ENCODE results near the gene BAIAP3. TPM values are rescaled to one million over a fixed set of nuclear protein-coding genes. Genes with fewer than 3 reads are reported as not detected.

Gene BAIAP3
- total and polyA plus RNA-seq, 2 of the 4 experiments (the other 2 are of a cell fraction): 0.36 to 0.65 TPM

DNA sequence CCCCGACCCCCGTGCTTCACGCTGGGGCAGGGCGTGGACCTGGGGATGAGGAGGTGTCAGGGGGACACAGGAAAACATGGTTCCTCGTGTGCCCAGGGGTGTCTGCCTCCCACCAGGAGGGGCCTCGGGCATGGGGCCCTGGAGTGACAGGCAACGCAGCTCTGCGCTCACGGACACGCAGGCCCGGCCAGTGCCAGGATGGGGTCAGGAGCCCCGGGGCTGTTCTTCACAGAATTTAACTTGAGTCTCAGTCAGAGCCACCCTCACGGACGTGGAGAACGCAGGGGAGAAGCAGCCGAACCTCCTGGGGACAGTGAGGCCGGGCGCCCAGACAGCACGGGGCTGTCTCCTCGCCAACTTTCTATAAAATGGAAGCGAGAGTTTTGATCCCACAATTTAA is 64.3 kb downstream of the BAIAP3 start:
- H3K36me3 ChIP-seq (ENCODE audit: control insufficient read depth, insufficient read depth, low read length): peaks cover 45% of the 10 kb centered on the region
- H4K91ac ChIP-seq (ENCODE audit: insufficient read depth, low read depth, low read length): no peak overlapping the region
- H2AK5ac ChIP-seq (ENCODE audit: low read depth, low read length): no peak overlapping the region
- in situ Hi-C loops (cut with MboI; ENCODE audit: low sequenced_read_pairs): no loop called here
- TF ChIP-seq POLR2A (IDR thresholded peaks at IDR 0.05; ENCODE audit: low read depth, low read length): no peak
- TF ChIP-seq BHLHE40 (IDR thresholded peaks at IDR 0.05; ENCODE audit: low read depth, low read length): no peak
- no peak for TF ChIP-seq FOS (IDR thresholded peaks at IDR 0.05; ENCODE audit: low read depth, low read length)
- TF ChIP-seq MAZ (IDR thresholded peaks at IDR 0.05; ENCODE audit: borderline replicate concordance, low read depth, low read length): no peak
- TF ChIP-seq, protein P1, sequence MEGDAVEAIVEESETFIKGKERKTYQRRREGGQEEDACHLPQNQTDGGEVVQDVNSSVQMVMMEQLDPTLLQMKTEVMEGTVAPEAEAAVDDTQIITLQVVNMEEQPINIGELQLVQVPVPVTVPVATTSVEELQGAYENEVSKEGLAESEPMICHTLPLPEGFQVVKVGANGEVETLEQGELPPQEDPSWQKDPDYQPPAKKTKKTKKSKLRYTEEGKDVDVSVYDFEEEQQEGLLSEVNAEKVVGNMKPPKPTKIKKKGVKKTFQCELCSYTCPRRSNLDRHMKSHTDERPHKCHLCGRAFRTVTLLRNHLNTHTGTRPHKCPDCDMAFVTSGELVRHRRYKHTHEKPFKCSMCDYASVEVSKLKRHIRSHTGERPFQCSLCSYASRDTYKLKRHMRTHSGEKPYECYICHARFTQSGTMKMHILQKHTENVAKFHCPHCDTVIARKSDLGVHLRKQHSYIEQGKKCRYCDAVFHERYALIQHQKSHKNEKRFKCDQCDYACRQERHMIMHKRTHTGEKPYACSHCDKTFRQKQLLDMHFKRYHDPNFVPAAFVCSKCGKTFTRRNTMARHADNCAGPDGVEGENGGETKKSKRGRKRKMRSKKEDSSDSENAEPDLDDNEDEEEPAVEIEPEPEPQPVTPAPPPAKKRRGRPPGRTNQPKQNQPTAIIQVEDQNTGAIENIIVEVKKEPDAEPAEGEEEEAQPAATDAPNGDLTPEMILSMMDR (conservative IDR thresholded peaks at IDR 0.05; ENCODE audit: low read depth, low read length): no peak
- TF ChIP-seq CEBPB (IDR thresholded peaks at IDR 0.05; ENCODE audit: low read depth, low read length): no peak
- TF ChIP-seq RCOR1 (IDR thresholded peaks at IDR 0.05; ENCODE audit: insufficient replicate concordance, low read length): no peak
- no peak for TF ChIP-seq MAFK (IDR thresholded peaks at IDR 0.05; ENCODE audit: low read depth, low read length)
- no peak for TF ChIP-seq RFX5 (IDR thresholded peaks at IDR 0.05; ENCODE audit: low read depth, low read length)
- no peak for TF ChIP-seq SMC3 (IDR thresholded peaks at IDR 0.05; ENCODE audit: low read depth, low read length)
- no peak for TF ChIP-seq CHD1 (IDR thresholded peaks at IDR 0.05; ENCODE audit: low read depth, low read length)
- no peak for TF ChIP-seq NFE2L2 (IDR thresholded peaks at IDR 0.05; ENCODE audit: low read depth, low read length)
- no peak for TF ChIP-seq MXI1 (IDR thresholded peaks at IDR 0.05; ENCODE audit: borderline replicate concordance, low read depth, low read length)
- TF ChIP-seq, protein P2, sequence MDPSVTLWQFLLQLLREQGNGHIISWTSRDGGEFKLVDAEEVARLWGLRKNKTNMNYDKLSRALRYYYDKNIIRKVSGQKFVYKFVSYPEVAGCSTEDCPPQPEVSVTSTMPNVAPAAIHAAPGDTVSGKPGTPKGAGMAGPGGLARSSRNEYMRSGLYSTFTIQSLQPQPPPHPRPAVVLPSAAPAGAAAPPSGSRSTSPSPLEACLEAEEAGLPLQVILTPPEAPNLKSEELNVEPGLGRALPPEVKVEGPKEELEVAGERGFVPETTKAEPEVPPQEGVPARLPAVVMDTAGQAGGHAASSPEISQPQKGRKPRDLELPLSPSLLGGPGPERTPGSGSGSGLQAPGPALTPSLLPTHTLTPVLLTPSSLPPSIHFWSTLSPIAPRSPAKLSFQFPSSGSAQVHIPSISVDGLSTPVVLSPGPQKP (IDR thresholded peaks at IDR 0.05; ENCODE audit: borderline replicate concordance, low read depth, low read length): no peak
- TF ChIP-seq, protein P3, sequence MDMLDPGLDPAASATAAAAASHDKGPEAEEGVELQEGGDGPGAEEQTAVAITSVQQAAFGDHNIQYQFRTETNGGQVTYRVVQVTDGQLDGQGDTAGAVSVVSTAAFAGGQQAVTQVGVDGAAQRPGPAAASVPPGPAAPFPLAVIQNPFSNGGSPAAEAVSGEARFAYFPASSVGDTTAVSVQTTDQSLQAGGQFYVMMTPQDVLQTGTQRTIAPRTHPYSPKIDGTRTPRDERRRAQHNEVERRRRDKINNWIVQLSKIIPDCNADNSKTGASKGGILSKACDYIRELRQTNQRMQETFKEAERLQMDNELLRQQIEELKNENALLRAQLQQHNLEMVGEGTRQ (IDR thresholded peaks at IDR 0.05; ENCODE audit: low read depth, low read length): no peak
- no peak for TF ChIP-seq RAD21 (IDR thresholded peaks at IDR 0.05; ENCODE audit: low read length)
- H3K4ac ChIP-seq (ENCODE audit: low read depth, low read length): no peak overlapping the region
- H4K8ac ChIP-seq (ENCODE audit: low read depth in 2 of 2, low read length in 2 of 2): no peak overlapping the region
- WGBS, 2 experiments (ENCODE audit: extremely low coverage in 2 of 2, insufficient read length in 1 of 2): 33% methylated on average over 1 of the region's 21 CpGs; no CpG with 5 or more reads in 1 of the 2 experiments
- POLR2A ChIA-PET (ENCODE audit: unreplicated experiment): no interaction called here
- no peaks in the 10 kb centered on the region for H3K79me1 ChIP-seq (ENCODE audit: low read depth in 1 of 2, low read length in 2 of 2)
- dilution Hi-C loops (cut with HindIII; ENCODE audit: low sequenced_read_pairs, unreplicated experiment): no loop called here
- no peaks in the 10 kb centered on the region for H3K4me1 ChIP-seq (ENCODE audit: control insufficient read depth, insufficient read depth, low read length)
- H3K9me3 ChIP-seq (ENCODE audit: control insufficient read depth, insufficient read depth, low read length): no peaks in the 10 kb centered on the region
- no peak overlapping the region for H2BK5ac ChIP-seq (ENCODE audit: low read depth, low read length, poor library complexity, severe bottlenecking)
- H4K5ac ChIP-seq (ENCODE audit: low read depth, low read length): no peak overlapping the region
- no peak overlapping the region for H3K56ac ChIP-seq (ENCODE audit: extremely low read depth, insufficient read depth, low read length)
- intact Hi-C loops (cut with micrococcal nuclease): no loop called here
- no peaks in the 10 kb centered on the region for H4K20me1 ChIP-seq (ENCODE audit: insufficient read depth, low read length)
- no peak overlapping the region for H3K14ac ChIP-seq (replicated peaks; ENCODE audit: low read depth, low read length)
- no peak overlapping the region for H3K9ac ChIP-seq (ENCODE audit: low read depth, low read length)
- BruUV-seq (replicated peaks): no TSS peak
- no peaks in the 10 kb centered on the region for H3K9me1 ChIP-seq (ENCODE audit: insufficient read depth, low read length)
- no peaks in the 10 kb centered on the region for H3K27me3 ChIP-seq (ENCODE audit: control insufficient read depth, insufficient read depth, low read length)
- H2BK20ac ChIP-seq (ENCODE audit: low read depth, low read length): no peak overlapping the region
- no peak overlapping the region for H2BK15ac ChIP-seq (ENCODE audit: low read depth, low read length)
- H3K23ac ChIP-seq (ENCODE audit: low read depth, low read length): no peak overlapping the region
- H3K18ac ChIP-seq (ENCODE audit: low read depth, low read length): no peak overlapping the region
- no peak overlapping the region for H3K27ac ChIP-seq (ENCODE audit: insufficient read depth, low read length)
- H2BK120ac ChIP-seq (ENCODE audit: low read depth, low read length): no peak overlapping the region
- H3K4me2 ChIP-seq (ENCODE audit: low read depth, low read length): no peak overlapping the region
- DNase-seq: no peak
- H2AK9ac ChIP-seq (replicated peaks; ENCODE audit: low read depth, low read length, poor library complexity): no peak overlapping the region
- H2AFZ ChIP-seq (replicated peaks; ENCODE audit: low read length, poor library complexity): no peak overlapping the region
- ATAC-seq (ENCODE audit: low read depth): no peak
- no peak overlapping the region for H3K4me3 ChIP-seq (ENCODE audit: insufficient read depth, low read depth, low read length)
- CTCF ChIA-PET: no interaction called here

All from IMR-90 (cell line).